ENCODE data around the gene SLC23A2.

Gene SLC23A2

GRCh38 chr20:4920655-4921054 is 80.7 kb downstream of the SLC23A2 start:
- FAIRE-seq (no peak), DNase-seq (ENCODE audit: insufficient read length, low spot score) (no peak)
- TF ChIP-seq, protein P1, sequence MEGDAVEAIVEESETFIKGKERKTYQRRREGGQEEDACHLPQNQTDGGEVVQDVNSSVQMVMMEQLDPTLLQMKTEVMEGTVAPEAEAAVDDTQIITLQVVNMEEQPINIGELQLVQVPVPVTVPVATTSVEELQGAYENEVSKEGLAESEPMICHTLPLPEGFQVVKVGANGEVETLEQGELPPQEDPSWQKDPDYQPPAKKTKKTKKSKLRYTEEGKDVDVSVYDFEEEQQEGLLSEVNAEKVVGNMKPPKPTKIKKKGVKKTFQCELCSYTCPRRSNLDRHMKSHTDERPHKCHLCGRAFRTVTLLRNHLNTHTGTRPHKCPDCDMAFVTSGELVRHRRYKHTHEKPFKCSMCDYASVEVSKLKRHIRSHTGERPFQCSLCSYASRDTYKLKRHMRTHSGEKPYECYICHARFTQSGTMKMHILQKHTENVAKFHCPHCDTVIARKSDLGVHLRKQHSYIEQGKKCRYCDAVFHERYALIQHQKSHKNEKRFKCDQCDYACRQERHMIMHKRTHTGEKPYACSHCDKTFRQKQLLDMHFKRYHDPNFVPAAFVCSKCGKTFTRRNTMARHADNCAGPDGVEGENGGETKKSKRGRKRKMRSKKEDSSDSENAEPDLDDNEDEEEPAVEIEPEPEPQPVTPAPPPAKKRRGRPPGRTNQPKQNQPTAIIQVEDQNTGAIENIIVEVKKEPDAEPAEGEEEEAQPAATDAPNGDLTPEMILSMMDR (IDR thresholded peaks at IDR 0.05; ENCODE audit: insufficient read depth, missing control alignments): no peak

- TF ChIP-seq, protein P1 (IDR thresholded peaks at IDR 0.05; ENCODE audit: insufficient read depth, missing control alignments): no peak
- FAIRE-seq: no peak
Measured at GRCh38 chr20:4920131-4920530, 81.2 kb downstream of the SLC23A2 start.

DNA sequence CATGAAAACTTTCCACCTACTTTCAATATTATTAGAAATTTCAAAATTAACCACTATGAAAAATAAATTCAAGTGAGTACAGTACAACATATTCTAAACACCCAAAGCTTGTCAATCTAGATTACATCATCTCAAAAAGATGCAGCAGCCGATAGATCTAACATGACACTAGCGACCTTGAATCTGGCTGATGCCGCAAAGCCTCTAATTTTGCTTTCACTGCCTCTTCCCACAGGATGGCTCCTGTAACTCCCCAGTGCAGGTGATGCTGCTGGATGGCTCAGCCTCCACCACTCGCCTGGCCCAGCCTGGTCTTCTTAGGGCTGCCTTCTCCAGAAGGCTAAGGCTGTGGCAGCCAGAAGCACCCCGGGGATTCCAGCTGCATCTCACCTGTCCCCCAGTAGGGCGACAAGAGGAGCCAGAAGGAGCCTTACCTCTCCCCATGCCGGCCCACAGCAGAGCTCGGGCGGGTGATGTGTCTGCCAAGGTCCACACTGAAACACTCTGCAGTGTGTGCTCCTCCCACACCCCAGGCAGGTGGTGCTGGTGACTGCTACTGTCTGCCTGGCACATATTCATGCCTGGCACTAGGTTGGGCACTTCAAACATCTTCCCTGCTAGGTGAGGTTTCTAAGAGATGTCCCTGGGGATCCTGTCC is 82.1 kb downstream of the SLC23A2 start:
- FAIRE-seq (no peak), DNase-seq (ENCODE audit: insufficient read length, low spot score) (no peak)
- TF ChIP-seq, protein P1 (IDR thresholded peaks at IDR 0.05; ENCODE audit: insufficient read depth, missing control alignments): no peak

More at GRCh38 chr20:4920131-4920530, 81.2 kb downstream of the SLC23A2 start:
- DNase-seq (ENCODE audit: insufficient read length, low spot score): no peak

GRCh38 chr20:4918473-4918872 is 82.8 kb downstream of the SLC23A2 start:
- FAIRE-seq (no peak), DNase-seq (ENCODE audit: insufficient read length, low spot score) (no peak)
- TF ChIP-seq, protein P1 (IDR thresholded peaks at IDR 0.05; ENCODE audit: insufficient read depth, missing control alignments): no peak

GRCh38 chr20:4916971-4917881 is 84.1 kb downstream of the SLC23A2 start:
- TF ChIP-seq, protein P1 (IDR thresholded peaks at IDR 0.05; ENCODE audit: insufficient read depth, missing control alignments): no peak
- DNase-seq (ENCODE audit: insufficient read length, low spot score): no peak

DNA sequence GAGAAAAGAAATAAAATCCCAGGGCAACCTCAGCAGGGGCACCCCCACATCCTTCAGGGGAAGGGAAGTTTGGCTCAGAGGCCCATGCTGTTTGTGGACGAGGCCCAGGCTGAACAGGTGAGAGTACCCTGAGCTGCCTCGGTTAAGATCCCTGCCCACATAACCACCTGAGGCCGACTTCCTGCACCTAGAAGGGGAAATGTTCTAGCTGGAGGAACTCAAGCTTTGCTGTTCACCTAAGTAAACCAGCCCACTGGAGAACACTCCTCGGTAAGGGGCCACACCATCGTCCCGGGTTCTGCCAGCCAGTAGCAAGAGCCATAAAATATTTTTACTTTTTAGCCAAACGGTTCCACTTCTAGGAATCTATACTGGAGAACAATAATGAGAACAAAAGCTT is 88.2 kb downstream of the SLC23A2 start:
- no peak for FAIRE-seq
- TF ChIP-seq, protein P1 (IDR thresholded peaks at IDR 0.05; ENCODE audit: insufficient read depth, missing control alignments): no peak
- no peak for DNase-seq (ENCODE audit: insufficient read length, low spot score)

More at GRCh38 chr20:4916971-4917881, 84.1 kb downstream of the SLC23A2 start:
- no peak for FAIRE-seq
